Measurements from ENCODE around the gene ENO4.

ENO4 gene

GRCh38 chr10:116831086-116831485 is 18.2 kb upstream of the ENO4 start:
- DNase-seq (ENCODE audit: low spot score), result no peak

DNA sequence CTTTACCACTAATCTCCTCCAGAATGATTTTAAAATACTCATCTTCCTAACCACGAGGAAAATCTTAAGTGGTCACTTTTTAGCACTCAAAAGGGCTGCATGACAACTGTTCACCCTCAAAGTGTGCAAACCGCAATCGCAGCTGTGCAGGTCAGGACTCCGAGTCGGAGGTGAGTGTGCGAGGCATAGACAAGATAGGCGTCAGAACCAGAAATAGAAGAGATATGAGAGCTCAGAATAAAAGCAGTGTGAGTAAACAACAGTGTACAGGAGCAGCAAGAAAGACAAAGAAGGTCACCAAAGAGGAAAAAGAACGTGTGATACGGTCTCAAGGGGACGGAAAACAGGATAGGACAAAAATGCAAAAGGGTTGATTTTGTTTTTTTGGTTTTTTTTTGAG is 17.5 kb upstream of the ENO4 start:
- no peak for DNase-seq (ENCODE audit: low spot score)

GRCh38 chr10:116833986-116834985 is 15.0 kb upstream of the ENO4 start:
- no peak for DNase-seq (ENCODE audit: low spot score)

GRCh38 chr10:116835658-116836057 is 13.6 kb upstream of the ENO4 start:
- DNase-seq (ENCODE audit: low spot score), result no peak

- no peak for DNase-seq (ENCODE audit: low spot score)
These were observed 13.2 kb upstream of the ENO4 start for GRCh38 chr10:116836083-116836482.

DNA sequence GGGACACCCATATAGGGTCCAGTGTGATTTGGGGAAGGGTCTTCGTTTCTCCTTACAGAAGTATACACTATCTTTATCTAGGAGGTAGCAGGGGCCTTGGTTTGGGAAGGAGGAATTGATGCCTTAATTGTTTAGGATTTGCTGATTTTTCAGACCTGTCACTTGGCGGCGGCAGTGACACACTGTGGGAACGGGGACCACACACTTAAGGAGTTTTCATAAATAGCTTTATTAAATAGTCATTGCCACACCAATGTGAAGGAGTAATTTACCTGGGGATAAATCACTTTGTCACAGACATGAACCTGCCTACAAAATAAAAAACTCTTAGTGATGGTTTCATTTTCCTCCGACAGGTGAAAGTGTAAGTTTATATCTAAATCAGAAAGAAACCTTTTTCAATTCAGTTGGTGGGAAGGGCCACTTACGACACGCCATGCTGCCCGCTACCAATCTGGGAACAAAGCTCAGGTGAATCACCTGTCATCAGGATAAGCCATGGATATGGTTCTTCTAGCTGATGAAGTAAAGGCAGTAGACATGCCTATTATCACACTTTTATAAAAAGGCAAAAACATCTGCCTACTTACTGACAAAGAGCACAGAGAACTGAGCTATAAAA is 12.3 kb upstream of the ENO4 start:
- DNase-seq (ENCODE audit: low spot score), result no peak

DNA sequence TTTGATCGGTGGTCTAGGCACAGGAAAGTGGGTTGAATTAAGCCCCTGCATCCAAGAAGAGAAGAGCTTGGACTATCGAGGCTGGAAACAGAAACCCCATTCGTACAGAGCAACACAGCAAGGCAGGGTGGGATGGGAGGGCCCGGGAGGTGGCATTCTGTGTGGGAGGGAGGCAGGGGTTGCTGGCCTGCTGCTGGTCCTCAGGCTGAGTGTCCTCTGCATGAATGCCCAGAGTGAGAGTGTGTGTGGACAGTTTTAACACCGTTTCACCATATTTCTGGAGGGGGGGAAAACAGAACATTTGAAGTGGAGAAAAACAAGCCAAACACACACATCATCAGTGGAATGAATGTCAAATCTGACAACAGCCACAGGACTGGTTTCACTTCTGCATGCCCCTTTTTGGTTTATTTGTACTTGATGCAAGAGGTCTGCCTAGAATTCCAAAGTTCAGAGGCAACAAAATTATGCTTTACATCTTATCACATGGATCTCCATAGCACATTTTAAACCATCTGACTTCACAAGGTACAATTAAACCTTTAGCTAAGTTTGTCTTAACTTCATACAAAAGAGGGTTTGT is 11.1 kb upstream of the ENO4 start:
- peak; percentile 33 for DNase-seq (ENCODE audit: low spot score)

DNA sequence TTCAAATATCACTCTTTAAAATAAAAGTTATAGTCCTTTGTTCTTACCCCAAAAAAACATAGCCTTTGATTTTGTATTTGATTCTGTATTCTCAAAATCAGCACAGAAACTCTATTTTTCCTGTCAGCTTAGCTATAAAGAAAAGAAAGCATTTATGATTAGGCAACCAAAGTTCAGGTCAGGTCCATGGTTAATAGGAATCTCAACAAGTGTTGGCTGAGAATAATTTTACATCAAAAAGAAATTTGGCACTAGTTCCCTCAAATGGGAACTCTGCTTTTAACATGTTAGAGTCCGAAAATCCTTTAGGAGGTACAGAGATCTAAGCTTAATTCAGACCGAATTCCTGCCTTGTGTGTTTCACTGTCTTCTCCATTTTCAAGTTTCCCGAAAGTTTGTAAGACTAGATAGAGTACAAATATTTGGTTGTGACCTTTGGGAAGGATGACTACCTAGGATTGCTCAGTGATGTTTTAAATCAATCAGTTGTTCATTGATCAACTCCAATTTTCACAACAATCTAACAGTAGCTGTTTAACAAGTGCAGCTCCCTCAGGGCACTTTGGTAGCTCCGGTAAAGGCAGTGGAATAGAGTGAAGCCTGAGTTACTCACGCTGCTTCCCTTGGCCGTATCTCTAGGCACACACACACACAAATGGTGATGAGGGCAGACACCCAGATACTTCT is 8.8 kb upstream of the ENO4 start:
- no peak for DNase-seq (ENCODE audit: low spot score)

- no peak for DNase-seq (ENCODE audit: low spot score)
These were observed 3.5 kb upstream of the ENO4 start for GRCh38 chr10:116845823-116846222.

DNA sequence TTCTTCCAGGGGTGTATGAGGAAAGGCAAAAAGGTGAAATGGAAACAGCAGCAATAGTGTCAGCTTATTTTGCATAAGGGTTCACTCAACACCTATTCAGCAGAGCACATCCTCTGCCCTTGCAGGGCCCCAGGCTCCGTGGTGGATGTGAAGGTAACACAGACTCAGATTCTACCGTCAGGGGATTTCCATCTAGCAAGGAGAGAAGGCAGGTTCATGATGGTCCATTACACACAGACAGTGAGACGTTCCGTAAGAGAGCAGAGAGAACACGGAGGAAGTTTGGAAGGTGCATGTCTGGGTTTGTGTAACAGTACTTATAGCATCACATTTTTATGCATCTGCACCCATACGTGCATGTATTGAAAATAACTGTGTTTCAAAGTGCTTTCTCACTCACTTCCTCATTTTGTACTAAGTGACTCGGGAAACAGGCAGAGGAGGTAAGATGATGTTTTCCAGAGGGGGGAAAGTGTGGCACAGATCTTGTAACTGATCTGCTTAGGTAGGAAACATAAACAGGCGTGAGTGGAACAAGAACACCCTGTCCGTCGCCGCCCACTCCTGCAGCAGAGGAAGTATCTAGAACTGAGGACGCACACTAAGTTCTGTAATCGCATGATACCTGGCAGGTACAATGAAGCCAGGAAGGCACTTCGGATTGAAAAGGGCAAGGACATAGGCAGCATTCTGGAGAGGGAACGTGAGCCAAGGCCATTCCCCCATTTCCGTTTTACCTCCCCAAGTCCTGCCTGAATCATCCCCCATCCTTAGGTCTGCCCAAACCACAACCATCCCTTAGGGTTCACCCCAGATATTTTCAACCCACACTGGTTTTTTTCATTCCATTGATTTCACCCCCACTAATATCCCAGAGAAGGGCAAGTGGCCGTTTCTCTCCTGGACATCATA is 1.0 kb upstream of the ENO4 start:
- peak; percentile 71 for DNase-seq (ENCODE audit: low spot score)

- peak; percentile 42 for DNase-seq (ENCODE audit: low spot score)
These were observed 403 bp upstream of the ENO4 start for GRCh38 chr10:116848944-116849247.

DNA sequence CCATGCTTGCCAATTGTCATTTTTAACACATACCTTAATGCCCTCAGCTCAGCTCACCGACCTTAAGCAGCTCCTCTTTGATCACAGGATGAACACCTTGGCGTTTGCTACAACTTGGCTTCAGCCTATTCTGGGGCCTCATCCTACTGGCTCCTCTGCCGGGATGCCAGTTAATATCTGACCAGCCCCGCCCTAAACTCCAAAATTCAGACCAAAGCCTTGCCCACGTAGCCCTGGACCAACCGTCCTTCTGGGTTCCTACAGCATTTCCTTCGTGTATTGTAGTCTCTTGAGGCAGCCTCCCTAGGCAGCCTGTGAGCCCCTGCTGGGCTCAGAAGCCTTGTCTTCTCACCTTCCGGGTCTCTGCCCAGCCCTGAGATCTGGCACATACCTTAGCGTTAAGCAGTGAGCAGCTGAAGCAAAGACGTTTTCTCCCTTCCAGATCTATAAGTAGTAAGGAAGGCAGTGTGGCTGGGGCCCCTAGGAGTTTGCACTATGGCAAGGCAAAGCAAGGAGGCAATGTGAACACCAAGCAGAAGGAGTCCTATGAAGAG is 836 bp downstream of the ENO4 start:
- no peak for DNase-seq (ENCODE audit: low spot score)

GRCh38 chr10:116852246-116852645 is 2.9 kb downstream of the ENO4 start:
- no peak for DNase-seq (ENCODE audit: low spot score)

GRCh38 chr10:116853287-116853686 is 4.0 kb downstream of the ENO4 start:
- DNase-seq (ENCODE audit: low spot score), result no peak

GRCh38 chr10:116853701-116854100 is 4.4 kb downstream of the ENO4 start:
- no peak for DNase-seq (ENCODE audit: low spot score)

GRCh38 chr10:116857156-116857555 is 7.9 kb downstream of the ENO4 start:
- no peak for DNase-seq (ENCODE audit: low spot score)

DNA sequence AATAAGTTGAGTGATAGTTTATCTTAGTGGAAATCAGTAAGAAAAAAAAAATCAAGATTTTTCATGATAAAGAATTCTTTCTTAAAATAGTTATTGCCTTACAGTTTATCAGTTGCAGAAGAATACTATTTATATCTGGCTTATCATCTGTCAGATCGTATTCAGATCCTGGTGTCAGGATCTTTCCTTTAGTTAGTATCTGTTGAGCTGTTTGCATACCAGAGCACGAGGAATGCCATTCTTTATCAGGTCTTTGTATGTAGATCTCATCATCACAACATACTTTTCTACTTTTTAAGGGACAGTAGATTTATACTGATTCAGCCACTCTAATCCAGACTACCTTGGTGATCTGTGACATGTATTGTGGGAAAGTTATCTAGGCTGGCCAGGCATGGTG is 12.5 kb downstream of the ENO4 start:
- no peak for DNase-seq (ENCODE audit: low spot score)

GRCh38 chr10:116864436-116864835 is 15.1 kb downstream of the ENO4 start:
- no peak for DNase-seq (ENCODE audit: low spot score)

DNA sequence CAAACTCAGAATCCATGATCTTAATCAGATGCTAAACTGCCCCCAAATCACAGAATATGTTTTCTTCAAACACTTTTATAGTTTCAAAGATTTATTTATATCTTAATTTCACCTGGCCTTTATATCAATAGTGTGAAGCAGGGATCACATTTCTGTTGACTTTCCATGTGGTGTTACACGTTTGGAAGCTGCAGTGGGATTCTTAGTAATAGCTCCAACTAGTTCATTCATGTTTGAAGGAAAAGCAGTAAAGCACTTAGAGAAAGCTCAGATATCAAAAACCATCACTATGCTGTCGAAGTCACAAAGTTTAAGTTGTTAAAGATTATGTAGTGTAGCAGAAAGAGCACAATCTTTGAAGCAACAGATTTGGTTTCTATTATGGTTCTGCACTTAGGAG is 16.8 kb downstream of the ENO4 start:
- no peak for DNase-seq (ENCODE audit: low spot score)

GRCh38 chr10:116866987-116867595 is 17.8 kb downstream of the ENO4 start:
- no peak for DNase-seq (ENCODE audit: low spot score)

DNA sequence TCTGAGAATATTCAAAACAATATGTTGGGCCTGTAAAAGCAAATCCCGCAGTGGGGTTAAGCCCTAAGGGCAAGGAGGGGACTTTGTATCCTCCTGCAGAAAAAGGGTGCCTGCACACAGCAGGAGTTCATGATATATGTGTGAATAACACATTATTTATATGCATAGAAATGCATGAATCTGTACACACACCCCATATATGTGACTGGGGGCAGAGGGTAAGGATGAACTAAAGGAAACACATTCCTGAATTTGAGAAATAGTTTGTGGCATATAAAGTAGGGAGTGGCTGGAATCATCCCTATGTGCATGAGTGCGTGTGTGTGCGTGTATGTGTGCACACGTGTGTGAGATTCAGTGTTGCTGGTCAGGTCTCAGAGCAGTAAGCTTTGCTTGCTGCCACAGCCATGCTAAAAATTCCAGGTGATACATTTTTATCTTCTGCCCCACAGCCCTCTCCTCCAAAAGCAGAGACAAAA is 18.9 kb downstream of the ENO4 start:
- DNase-seq (ENCODE audit: low spot score), result no peak

Data from germinal center (tissue), 1 donor.